NAMALWA (cell line): Measurements from ENCODE around the gene BPIFB3.
"Not testable (repeated sequence)": the region's sequence is repeated elsewhere in the genome, so short reads cannot be mapped to it uniquely, and the experiment has no call there.

Experiments used
- DNase-seq: peaks from one replicate; pipeline ENCODE4 v3.0.0-alpha.2; 2015; ENCODE audit warnings: low spot score

The BPIFB3 gene

GRCh38 chr20:33028875-33029274 lies 24.8 kb upstream of the BPIFB3 start:
- no peak for DNase-seq

- DNase-seq: no peak
Observed at GRCh38 chr20:33030076-33030475, 23.6 kb upstream of the BPIFB3 start.

- no peak for DNase-seq
Observed at GRCh38 chr20:33030569-33030968, 23.1 kb upstream of the BPIFB3 start.

- DNase-seq: no peak
Observed at GRCh38 chr20:33031531-33031930, 22.2 kb upstream of the BPIFB3 start, which contains the start of gene BPIFB6. Gene BPIFB6, plus strand, starts transcription at chr20:33031648. Its CDS starts 0 bp downstream, at chr20:33031648.

GRCh38 chr20:33032555-33032954 lies 21.1 kb upstream of the BPIFB3 start:
- DNase-seq: no peak

- no peak for DNase-seq
Observed at GRCh38 chr20:33033381-33033780, 20.3 kb upstream of the BPIFB3 start.

- DNase-seq: no peak
Observed at GRCh38 chr20:33034115-33034514, 19.6 kb upstream of the BPIFB3 start.

- no peak for DNase-seq
Observed at GRCh38 chr20:33034901-33035492, 18.7 kb upstream of the BPIFB3 start.

GRCh38 chr20:33037456-33037855 lies 16.2 kb upstream of the BPIFB3 start:
- DNase-seq: no peak

- DNase-seq: no peak
Observed at GRCh38 chr20:33038243-33038642, 15.5 kb upstream of the BPIFB3 start.

GRCh38 chr20:33042430-33042829 lies 11.3 kb upstream of the BPIFB3 start:
- no peak for DNase-seq

- no peak for DNase-seq
Observed at GRCh38 chr20:33042983-33043730, 10.5 kb upstream of the BPIFB3 start.

- no peak for DNase-seq
Observed at GRCh38 chr20:33043731-33044181, 9.9 kb upstream of the BPIFB3 start.

- not testable (repeated sequence) for DNase-seq
Observed at GRCh38 chr20:33045129-33045721, 8.5 kb upstream of the BPIFB3 start.

- DNase-seq: no peak
Observed at GRCh38 chr20:33046412-33046811, 7.3 kb upstream of the BPIFB3 start.

- no peak for DNase-seq
Observed at GRCh38 chr20:33051333-33051732, 2.4 kb upstream of the BPIFB3 start.

GRCh38 chr20:33054381-33054780 lies 678 bp downstream of the BPIFB3 start:
- no peak for DNase-seq

- DNase-seq: no peak
Observed at GRCh38 chr20:33054791-33055190, 1.1 kb downstream of the BPIFB3 start.

- DNase-seq: no peak
Observed at GRCh38 chr20:33059136-33059535, 5.4 kb downstream of the BPIFB3 start.

GRCh38 chr20:33059741-33060390 lies 6.2 kb downstream of the BPIFB3 start:
- DNase-seq: no peak

GRCh38 chr20:33061658-33062028 lies 7.9 kb downstream of the BPIFB3 start:
- DNase-seq: no peak

GRCh38 chr20:33062105-33062824 lies 8.6 kb downstream of the BPIFB3 start:
- DNase-seq: no peak
